ENCODE results near the gene CIDEA. TPM values are rescaled to one million over a fixed set of nuclear protein-coding genes. Genes with fewer than 3 reads are reported as not detected.

Gene CIDEA
- polyA plus RNA-seq, 4 donors: not detected

DNA sequence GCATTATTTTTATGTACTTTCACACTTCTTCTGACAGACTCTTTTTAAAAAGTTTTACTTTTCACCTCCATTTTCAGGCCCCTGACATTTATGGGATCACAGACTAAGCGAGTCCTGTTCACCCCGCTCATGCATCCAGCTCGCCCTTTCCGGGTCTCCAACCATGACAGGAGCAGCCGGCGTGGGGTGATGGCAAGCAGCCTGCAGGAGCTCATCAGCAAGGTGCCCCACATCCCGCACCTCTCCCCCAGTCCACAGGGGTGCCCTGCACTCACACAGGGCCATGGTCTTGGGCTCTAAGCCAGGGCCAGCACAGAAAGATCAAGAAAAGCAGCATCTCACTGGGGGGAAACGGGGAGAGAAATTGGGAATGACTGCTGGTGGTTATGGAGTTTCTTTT, 8.6 kb downstream of the CIDEA start:
- DNase-seq (ENCODE audit: low read depth in 4 of 4, low spot score in 2 of 4): no peak

DNA sequence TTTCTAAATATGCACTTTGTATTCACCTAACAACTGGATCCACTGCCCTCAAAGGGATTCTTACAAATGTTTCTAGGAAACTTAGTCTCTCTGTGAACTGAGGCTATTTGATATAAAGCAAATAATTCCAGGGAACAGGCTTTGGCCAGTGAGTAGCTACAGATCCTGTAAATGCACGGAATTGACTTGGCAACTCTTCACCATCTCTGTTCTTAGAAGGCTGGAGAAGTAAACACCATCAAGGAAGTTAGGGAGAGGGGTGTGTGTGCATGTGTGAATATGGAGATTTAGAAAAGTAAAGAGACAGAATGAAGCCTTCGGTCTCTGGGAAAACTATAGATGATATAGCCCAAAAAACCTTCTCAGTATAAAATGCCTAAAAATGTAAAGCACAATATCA, 10.7 kb downstream of the CIDEA start:
- no peak for DNase-seq (ENCODE audit: low read depth in 4 of 4, low spot score in 2 of 4)

GRCh38 chr18:12271376-12272235, 17.4 kb downstream of the CIDEA start:
- peak; percentile 79 to 83 (median 80) for DNase-seq (ENCODE audit: low read depth in 4 of 4, low spot score in 2 of 4)

DNA sequence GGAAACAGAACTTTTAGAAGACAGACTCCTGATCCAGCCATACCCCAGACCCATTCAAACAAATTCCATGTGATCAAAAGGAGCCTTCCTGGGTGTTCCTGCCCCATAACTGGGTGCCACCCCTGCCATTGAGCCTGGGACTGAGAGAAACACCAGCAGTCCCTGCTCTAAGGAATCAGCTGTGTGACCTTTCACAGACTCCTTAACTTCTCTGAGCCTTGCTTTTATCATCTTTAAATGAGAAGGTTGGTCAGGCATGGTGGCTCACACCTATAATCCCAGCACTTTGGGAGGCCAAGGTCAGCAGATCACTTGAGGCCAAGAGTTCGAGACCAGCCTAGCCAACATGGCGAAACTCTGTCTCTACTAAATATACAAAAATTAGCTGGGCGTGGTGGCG, 20.6 kb downstream of the CIDEA start:
- no peak for DNase-seq (ENCODE audit: low read depth in 4 of 4, low spot score in 2 of 4)

DNA sequence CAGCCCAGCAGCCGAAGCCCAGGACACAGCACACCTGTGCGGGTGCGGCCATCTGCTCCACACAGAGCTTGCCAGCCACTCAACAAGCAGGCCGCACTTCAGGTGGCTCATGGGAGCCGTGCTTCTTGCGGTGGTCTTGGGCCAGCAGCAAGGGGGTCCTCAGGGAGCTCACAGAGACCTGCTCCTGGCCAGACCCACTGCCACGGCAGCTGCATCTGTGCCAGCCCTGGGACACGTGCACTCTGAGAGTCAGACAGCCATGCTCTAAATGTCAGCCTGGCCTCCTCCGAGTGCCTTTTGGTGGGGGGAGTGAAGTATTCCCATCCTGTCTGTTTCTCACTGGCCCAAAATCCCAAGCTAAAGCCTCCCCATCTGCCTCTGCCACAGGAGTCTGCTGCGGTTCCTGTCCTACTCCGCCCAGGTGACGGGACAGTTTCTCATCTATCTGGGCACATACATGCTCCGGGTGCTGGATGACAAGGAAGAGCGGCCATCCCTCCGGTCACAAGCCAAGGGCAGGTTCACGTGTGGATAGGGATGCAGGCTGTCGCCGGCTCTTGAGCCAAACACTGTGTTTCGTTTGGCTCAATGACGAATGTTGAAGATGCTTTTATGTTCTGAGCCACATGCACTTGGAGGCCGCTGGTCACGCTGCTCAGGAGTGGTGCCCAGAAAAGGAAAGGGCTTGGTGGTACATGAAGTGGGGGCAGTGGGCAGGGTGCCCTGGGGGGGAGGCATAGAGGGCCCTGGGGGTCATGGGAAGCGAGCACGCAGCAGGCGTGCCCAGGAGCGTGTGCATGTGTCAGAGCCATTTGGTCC, 22.8 kb downstream of the CIDEA start:
- no peak for DNase-seq (ENCODE audit: low read depth in 4 of 4, low spot score in 2 of 4)

GRCh38 chr18:12278215-12278671, 24.1 kb downstream of the CIDEA start:
- no peak for DNase-seq (ENCODE audit: low read depth in 4 of 4, low spot score in 2 of 4)

GRCh38 chr18:12278741-12279682, 24.9 kb downstream of the CIDEA start:
- DNase-seq (ENCODE audit: low read depth in 4 of 4, low spot score in 2 of 4): peak in 2 of 4 donors; percentile 52 to 59

DNA sequence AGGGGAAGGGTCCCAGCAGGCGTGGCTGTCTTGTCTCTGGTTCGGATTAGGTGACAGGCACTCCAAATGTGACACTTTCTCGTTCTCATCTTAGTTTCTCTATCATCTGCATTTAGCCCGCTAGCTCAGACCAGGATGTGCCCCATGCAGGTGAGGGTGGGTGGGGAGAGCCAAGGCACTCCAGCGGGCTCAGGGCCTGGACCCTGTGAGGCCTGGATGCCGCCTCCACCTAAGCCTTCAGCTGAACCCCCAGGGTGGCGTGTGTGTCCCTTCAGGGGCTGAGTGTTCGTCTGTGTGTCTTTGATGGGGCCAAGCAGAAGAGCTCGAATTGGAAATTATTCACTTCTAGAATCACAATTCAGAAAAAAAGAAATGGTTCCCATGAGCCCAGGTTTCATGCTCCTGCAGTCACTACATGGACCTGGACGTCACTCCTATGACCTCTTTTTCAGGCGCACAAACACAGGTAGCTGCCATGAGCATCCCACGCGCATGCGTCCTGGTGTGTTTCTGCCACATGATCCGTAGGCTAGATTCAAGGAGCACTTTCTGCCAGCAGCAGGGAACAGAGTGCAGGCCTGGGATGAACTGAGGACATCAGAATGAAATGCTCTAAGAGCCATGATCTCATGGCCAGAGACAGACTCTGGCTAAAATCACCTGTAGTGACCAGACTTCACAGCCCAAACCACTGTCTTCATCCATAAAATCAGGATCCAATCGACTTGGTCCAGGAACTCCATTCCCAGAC, 25.8 kb downstream of the CIDEA start:
- DNase-seq (ENCODE audit: low read depth in 4 of 4, low spot score in 2 of 4): no peak

- DNase-seq (ENCODE audit: low read depth in 4 of 4, low spot score in 2 of 4): no peak
These were observed 27.7 kb downstream of the CIDEA start for GRCh38 chr18:12281861-12282260.

DNA sequence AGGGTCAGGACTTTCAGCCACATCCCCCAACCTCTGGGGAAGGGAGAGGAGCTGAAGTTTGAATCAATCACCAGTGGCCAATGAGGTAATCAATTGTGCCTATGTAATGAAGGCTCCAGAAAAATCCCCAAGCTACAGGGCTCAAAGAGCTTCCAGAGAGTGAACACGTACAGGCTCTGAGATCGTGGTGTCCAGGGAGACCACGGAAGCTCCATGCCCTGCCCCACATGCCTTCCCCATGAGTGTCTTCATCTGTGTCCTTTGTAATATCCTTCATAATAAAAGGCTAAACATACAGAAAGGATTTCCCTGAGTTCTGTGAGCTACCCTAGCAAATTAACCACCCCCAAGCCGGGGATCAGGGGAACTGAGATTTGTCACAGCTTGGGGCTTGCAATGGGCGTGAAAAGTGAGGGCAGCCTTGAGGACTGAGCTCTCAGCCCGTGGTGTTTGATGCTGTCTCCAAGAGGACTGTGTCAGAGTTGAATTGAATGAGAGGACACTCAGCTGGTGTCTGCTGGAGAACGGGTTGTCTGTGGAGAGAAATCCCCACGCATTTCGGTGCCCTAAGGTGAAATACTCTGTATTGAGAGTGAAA, 28.4 kb downstream of the CIDEA start:
- DNase-seq (ENCODE audit: low read depth in 4 of 4, low spot score in 2 of 4): no peak

DNA sequence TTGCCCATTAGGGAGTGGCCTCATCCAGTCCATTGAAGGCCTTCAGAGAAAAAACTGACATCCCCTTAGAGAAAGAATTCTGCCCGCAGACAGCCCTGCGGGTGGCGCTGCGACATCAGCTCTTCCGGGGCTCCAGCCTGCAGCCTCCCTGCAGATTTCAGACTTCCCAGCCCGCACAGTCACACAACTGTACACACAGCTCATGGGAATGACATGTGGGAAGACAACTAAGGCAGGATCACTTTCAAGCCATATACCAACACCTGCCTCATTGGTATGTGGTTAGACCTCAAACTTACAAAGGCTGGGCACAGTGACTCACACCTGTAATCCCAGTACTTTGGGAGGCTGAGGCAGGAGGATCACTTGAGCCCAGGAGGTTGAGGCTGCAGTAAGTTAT, 29.1 kb downstream of the CIDEA start:
- DNase-seq (ENCODE audit: low read depth in 4 of 4, low spot score in 2 of 4): no peak

DNA sequence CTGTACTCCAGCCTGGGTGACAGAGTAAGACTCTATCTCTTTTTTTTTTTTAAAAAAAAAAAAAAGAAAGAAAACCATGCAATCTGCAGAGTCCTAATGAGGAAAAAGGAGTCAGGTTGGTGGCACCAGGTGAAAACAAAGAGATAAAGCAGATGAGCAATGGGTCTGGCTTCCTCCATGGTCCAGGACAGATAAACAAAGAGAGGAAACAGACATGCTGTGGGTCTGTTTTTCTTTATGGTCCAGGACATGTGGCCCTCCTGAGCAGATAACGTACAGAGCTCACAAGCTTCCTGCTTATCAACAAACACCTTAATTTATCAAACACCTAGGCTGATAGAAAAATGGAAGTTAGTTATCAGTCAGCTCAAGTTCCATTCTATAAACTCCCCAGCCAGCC, 29.5 kb downstream of the CIDEA start:
- DNase-seq (ENCODE audit: low read depth in 4 of 4, low spot score in 2 of 4): no peak

DNA sequence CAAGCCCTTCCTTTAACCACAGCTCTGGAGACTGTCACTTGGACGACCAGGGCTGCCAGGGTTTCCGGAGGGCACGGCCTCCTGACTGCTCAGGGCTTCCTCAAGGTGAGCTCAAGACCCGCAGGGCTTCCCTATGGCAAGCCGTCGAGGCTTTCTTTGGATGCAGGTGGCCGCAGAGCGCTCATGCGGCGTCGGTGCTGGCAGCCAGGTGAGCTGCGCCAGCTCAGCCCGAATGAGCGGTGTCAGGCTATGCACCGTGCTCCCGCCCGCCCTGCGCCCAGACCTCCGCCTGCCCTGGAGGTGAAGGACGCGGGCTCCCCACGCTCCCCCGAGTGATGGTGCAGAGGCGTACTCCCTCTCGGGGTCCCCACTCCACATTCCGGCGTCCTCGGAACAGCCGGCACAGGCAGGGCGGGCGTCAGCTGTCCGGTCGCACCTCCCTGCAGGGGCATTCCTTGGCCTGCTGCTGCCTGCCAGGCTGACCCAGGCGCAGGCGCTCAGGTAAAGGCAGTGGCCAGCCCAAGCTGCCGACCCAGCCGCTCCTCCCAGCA, 33.0 kb downstream of the CIDEA start:
- no peak for DNase-seq (ENCODE audit: low read depth in 4 of 4, low spot score in 2 of 4)

DNA sequence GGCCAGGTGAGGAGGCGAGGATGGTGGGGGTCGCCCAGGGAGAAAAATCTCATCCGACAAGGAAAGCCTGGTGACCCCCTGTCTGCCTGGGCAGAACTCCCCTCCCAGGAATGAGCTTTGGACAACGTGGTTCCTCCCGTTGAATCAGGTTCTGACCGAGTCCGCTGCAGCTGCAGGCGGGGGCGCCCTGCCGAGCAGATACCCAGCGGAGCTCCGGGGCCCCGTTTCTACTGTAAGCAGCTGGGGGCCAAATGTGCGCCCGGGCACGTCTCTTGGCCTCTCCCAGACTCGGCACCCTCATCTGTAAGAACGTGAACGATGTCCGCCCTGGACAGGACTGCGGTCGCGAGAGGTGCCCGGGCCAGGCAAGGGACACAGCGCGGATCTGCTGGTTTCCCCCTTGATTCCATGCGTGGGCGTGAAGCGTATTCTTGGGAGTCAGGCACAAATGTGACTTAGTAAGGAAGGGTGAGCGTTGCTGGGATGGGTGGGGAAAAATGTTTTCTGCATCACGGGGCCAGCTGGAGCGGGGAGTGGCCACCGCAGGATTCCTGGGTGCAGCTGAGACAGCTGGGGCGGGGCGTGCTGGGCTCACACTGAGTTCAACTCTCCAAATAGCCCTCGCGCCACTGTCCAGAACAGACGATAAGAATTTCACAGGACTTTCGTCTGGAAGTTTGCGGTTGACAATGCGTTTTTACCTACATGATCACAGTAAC, 33.7 kb downstream of the CIDEA start:
- DNase-seq (ENCODE audit: low read depth in 4 of 4, low spot score in 2 of 4): no peak

- no peak for DNase-seq (ENCODE audit: low read depth in 4 of 4, low spot score in 2 of 4)
These were observed 34.2 kb downstream of the CIDEA start for GRCh38 chr18:12288403-12288755.

DNA sequence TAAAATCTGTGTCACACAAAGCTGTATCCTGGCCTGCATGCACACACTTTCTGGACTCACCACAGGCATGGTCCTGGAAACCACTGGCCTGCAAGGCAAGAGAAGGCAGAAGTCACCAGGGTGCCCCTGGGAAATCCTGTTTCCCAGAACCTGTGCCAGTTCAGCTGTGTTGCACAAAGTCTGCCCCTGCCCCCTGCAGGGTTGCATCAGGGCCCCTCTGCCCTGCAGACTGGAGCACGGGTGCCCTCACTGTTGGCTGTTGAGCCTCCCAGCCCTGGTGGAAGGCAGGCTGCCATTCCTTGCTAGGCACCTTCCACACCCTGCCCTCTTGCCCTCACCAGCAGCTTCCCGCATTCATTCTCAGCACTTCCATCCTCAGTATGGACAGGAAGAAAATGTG, 35.9 kb downstream of the CIDEA start:
- DNase-seq (ENCODE audit: low read depth in 4 of 4, low spot score in 2 of 4): no peak

- DNase-seq (ENCODE audit: low read depth in 4 of 4, low spot score in 2 of 4): no peak
These were observed 37.0 kb downstream of the CIDEA start for GRCh38 chr18:12291161-12291560.

DNA sequence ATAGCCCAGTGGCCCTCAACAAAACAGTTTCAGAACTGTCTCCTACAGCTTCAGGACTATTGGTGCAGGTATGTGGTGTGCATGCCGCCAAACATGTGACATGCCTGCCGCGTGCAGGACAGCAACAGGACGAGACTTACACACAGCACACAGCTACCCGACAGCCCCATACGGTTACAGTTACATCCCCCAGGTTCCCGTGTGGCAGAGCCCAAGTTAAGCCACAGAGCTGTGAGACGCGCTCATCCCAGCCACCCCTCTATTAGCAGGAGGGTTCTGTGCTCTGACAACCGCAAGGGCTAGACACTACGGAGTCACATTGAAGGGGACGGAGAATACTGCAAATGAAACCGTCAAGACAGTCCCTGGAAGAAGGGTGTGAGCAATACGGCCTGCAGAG, 37.5 kb downstream of the CIDEA start:
- DNase-seq (ENCODE audit: low read depth in 4 of 4, low spot score in 2 of 4): no peak

DNA sequence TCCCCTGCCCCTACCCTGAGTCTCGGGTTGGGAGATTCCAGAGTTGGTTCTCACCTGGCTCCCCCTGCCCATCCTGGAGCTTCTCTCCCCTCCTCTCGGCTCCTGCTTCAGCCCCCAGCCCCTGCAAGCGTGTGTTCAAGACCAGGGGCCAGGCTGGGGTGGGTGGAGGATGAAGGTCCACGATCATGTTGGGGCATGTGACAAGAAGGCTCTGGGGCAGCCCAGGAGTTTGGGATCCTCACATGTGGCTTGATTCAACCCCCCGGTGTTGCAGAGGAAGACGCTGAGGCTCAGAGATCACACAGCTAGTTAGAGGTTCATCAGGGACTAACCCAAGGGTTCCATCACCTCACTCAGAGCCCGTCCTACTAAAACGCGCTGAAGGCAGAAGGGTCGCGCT, 39.7 kb downstream of the CIDEA start:
- no peak for DNase-seq (ENCODE audit: low read depth in 4 of 4, low spot score in 2 of 4)
